Transverse colon (tissue), 4 donors: Measurements from ENCODE around the gene USP28.

ENCODE experiments used
- EP300 ChIP-seq: sonication (generic); formaldehyde crosslinking; IDR thresholded peaks from one replicate; pipeline ENCODE4 v1.6.1; 2017; ENCODE audit warnings: antibody characterized with exemption, low read depth
- POLR2A ChIP-seq: fragments of 450-650 bp; IDR thresholded peaks from one replicate; pipeline ENCODE4 v1.6.1; 2016; ENCODE audit warnings: antibody characterized with exemption, mild to moderate bottlenecking, moderate library complexity
- POLR2AphosphoS5 ChIP-seq, 3 donors: sonication (generic); formaldehyde crosslinking; IDR thresholded peaks; one replicate each; pipeline ENCODE4 v1.6.1; 2016; ENCODE audit warnings: antibody characterized with exemption in 3 of 3
- TF ChIP-seq, protein P1 (sequence below), 5 experiments: fragments of 200-600 bp in 3 of 5; fragments of 450-650 bp in 2 of 5; sonication (generic) in 3 of 5; IDR thresholded peaks; 1 replicate in 2 of 5; 2 replicates in 3 of 5; pipeline ENCODE4 v1.5.1; 2016 to 2017; ENCODE audit warnings: antibody characterized with exemption in 5 of 5, inconsistent platforms in 3 of 5, mild to moderate bottlenecking in 2 of 5, moderate library complexity in 1 of 5

DNA sequence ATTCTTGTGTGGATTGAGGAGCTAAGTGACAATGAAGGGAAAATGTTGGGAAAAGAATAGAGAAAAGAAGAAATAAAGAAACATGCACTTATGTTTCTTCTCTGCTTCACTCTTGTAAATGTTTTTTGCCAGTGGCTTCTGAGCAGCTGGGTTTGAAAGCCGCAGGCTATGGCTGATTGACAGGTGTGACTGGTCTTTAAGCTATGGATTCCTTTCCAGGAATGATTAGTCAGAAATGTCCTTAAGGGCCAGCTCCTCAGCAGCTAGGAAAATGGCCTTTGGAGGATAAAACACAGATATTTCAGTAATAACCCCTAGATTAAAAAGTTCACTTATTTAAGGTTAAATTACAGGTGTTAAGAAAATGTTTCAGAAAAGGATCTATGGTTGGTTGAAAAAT is 6.5 kb upstream of the USP28 start:
- TF ChIP-seq, protein P1, sequence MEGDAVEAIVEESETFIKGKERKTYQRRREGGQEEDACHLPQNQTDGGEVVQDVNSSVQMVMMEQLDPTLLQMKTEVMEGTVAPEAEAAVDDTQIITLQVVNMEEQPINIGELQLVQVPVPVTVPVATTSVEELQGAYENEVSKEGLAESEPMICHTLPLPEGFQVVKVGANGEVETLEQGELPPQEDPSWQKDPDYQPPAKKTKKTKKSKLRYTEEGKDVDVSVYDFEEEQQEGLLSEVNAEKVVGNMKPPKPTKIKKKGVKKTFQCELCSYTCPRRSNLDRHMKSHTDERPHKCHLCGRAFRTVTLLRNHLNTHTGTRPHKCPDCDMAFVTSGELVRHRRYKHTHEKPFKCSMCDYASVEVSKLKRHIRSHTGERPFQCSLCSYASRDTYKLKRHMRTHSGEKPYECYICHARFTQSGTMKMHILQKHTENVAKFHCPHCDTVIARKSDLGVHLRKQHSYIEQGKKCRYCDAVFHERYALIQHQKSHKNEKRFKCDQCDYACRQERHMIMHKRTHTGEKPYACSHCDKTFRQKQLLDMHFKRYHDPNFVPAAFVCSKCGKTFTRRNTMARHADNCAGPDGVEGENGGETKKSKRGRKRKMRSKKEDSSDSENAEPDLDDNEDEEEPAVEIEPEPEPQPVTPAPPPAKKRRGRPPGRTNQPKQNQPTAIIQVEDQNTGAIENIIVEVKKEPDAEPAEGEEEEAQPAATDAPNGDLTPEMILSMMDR (IDR thresholded peaks at IDR 0.05): no peak
- TF ChIP-seq EP300: no peak
- no peak for TF ChIP-seq POLR2A
- no peak for TF ChIP-seq POLR2AphosphoS5 (IDR thresholded peaks at IDR 0.05)
